GM23338 (cell line): ENCODE results near the gene PLCD4. TPM values are rescaled to one million over a fixed set of nuclear protein-coding genes. Genes with fewer than 3 reads are reported as not detected.

ENCODE experiments used
- ATAC-seq: fragments of 200-7000 bp; cut with Tn5 transposase; 3 replicates; pipeline ENCODE4 v1.9.1; 2020
- DNase-seq: peaks from one replicate; pipeline ENCODE4 v3.0.0-alpha.2; 2015; ENCODE audit warnings: low spot score
- H2AFZ ChIP-seq: fragments of 200-600 bp; sonication (generic); 2 replicates; pipeline ENCODE4 v1.8.0; 2016; ENCODE audit warnings: antibody characterized with exemption, mild to moderate bottlenecking, moderate library complexity
- H3F3A ChIP-seq: fragments of 200-600 bp; sonication (generic); replicated peaks from 2 replicates; pipeline ENCODE4 v1.8.0; 2017; ENCODE audit warnings: antibody characterized with exemption, mixed run types, low read depth
- H3K27ac ChIP-seq: fragments of 200-600 bp; sonication (generic); 2 replicates; pipeline ENCODE4 v1.6.1; 2016; ENCODE audit warnings: low read depth
- H3K27me3 ChIP-seq: fragments of 200-600 bp; sonication (generic); 2 replicates; pipeline ENCODE4 v1.8.0; 2016; ENCODE audit warnings: mild to moderate bottlenecking, mixed run types, moderate library complexity; ENCODE audit not compliant: insufficient read depth
- H3K36me3 ChIP-seq: fragments of 200-600 bp; sonication (generic); 2 replicates; pipeline ENCODE4 v1.8.0; 2016; ENCODE audit warnings: mild to moderate bottlenecking; ENCODE audit not compliant: insufficient read depth
- H3K4me1 ChIP-seq: fragments of 200-600 bp; sonication (generic); 2 replicates; pipeline ENCODE4 v1.8.0; 2016; ENCODE audit warnings: mild to moderate bottlenecking, moderate library complexity; ENCODE audit not compliant: insufficient read depth
- H3K4me2 ChIP-seq: fragments of 200-600 bp; sonication (generic); 2 replicates; pipeline ENCODE4 v1.7.1; 2017; ENCODE audit warnings: mixed run types
- H3K4me3 ChIP-seq: fragments of 200-600 bp; sonication (generic); 2 replicates; pipeline ENCODE4 v1.6.1; 2016; ENCODE audit warnings: mixed run types
- H3K79me2 ChIP-seq: fragments of 200-600 bp; sonication (generic); replicated peaks from 2 replicates; pipeline ENCODE4 v1.8.0; 2017; ENCODE audit warnings: mild to moderate bottlenecking; ENCODE audit not compliant: insufficient read depth
- H3K9me2 ChIP-seq: fragments of 200-600 bp; sonication (generic); 2 replicates; pipeline ENCODE4 v1.8.0; 2017; ENCODE audit not compliant: insufficient read depth
- H4K20me1 ChIP-seq: fragments of 200-600 bp; sonication (generic); replicated peaks from 2 replicates; pipeline ENCODE4 v1.8.0; 2017; ENCODE audit warnings: mild to moderate bottlenecking; ENCODE audit not compliant: insufficient read depth
- H3K27ac Mint-ChIP-seq: 2 replicates; pipeline ENCODE4 v1.8.0; 2020; ENCODE audit warnings: inconsistent platforms, mild to moderate bottlenecking, moderate library complexity, mixed read lengths
- H3K27me3 Mint-ChIP-seq: 3 replicates; pipeline ENCODE4 v1.8.0; 2022; ENCODE audit warnings: low read depth, mild to moderate bottlenecking, moderate library complexity, mixed read lengths, inconsistent platforms; ENCODE audit not compliant: insufficient read depth, poor library complexity
- H3K36me3 Mint-ChIP-seq: 3 replicates; pipeline ENCODE4 v1.8.0; 2021; ENCODE audit warnings: low read depth, mild to moderate bottlenecking, inconsistent platforms, moderate library complexity, mixed read lengths
- H3K4me1 Mint-ChIP-seq: 3 replicates; pipeline ENCODE4 v1.8.0; 2020; ENCODE audit warnings: mild to moderate bottlenecking, inconsistent platforms, mixed read lengths
- H3K4me3 Mint-ChIP-seq: 3 replicates; pipeline ENCODE4 v1.8.0; 2021; ENCODE audit warnings: moderate library complexity, mild to moderate bottlenecking, inconsistent platforms, mixed read lengths
- H3K9me3 Mint-ChIP-seq: 3 replicates; pipeline ENCODE4 v1.8.0; 2020; ENCODE audit warnings: moderate library complexity, mild to moderate bottlenecking, inconsistent platforms, mixed read lengths
- CREB1 ChIP-seq: fragments of 250-450 bp; sonication (Bioruptor Pico); IDR thresholded peaks from 2 replicates; pipeline ENCODE4 v1.5.0; 2020; ENCODE audit warnings: low read depth, mild to moderate bottlenecking, moderate library complexity
- CTCF ChIP-seq, 2 experiments: fragments of 200-600 bp in 1 of 2; sonication (generic) in 1 of 2; conservative IDR thresholded peaks; 2 replicates each; pipeline versions ENCODE4 v1.5.1 to v1.6.1; 2016 to 2017; ENCODE audit warnings: antibody characterized with exemption in 2 of 2, low read depth in 2 of 2, mild to moderate bottlenecking in 2 of 2, moderate library complexity in 1 of 2
- ETS1 ChIP-seq: IDR thresholded peaks from 2 replicates; pipeline ENCODE4 v1.6.1; 2016; ENCODE audit warnings: antibody characterized with exemption
- EZH2 ChIP-seq: fragments of 200-600 bp; sonication (generic); IDR thresholded peaks from one replicate; pipeline ENCODE4 v1.8.0; 2017; ENCODE audit warnings: antibody characterized with exemption, mild to moderate bottlenecking, low read depth; ENCODE audit not compliant: unreplicated experiment
- EZH2phosphoT487 ChIP-seq: fragments of 200-600 bp; sonication (generic); IDR thresholded peaks from one replicate; pipeline ENCODE4 v1.8.1; 2018; ENCODE audit warnings: antibody characterized with exemption; ENCODE audit not compliant: unreplicated experiment
- JUNB ChIP-seq: IDR thresholded peaks from one replicate; pipeline ENCODE4 v1.6.1; 2016; ENCODE audit warnings: antibody characterized with exemption; ENCODE audit not compliant: unreplicated experiment
- NANOG ChIP-seq: IDR thresholded peaks from 2 replicates; pipeline ENCODE4 v1.6.1; 2016; ENCODE audit warnings: antibody characterized with exemption, borderline replicate concordance
- POLR2AphosphoS5 ChIP-seq: IDR thresholded peaks from 2 replicates; pipeline ENCODE4 v1.6.1; 2016; ENCODE audit warnings: antibody characterized with exemption, low read depth
- REST ChIP-seq: IDR thresholded peaks from one replicate; pipeline ENCODE4 v1.6.1; 2018; ENCODE audit warnings: antibody characterized with exemption; ENCODE audit not compliant: unreplicated experiment
- STAT1 ChIP-seq: IDR thresholded peaks from one replicate; pipeline ENCODE4 v1.6.1; 2016; ENCODE audit warnings: antibody characterized with exemption; ENCODE audit not compliant: unreplicated experiment
- ZNF114 ChIP-seq: fragments of 250-450 bp; sonication (Bioruptor Pico); IDR thresholded peaks from 2 replicates; pipeline ENCODE4 v1.5.0; 2020; ENCODE audit warnings: mild to moderate bottlenecking, moderate library complexity
- ZNF331 ChIP-seq: fragments of 250-450 bp; sonication (Bioruptor Pico); IDR thresholded peaks from 2 replicates; pipeline ENCODE4 v1.5.0; 2020; ENCODE audit warnings: low read depth, mild to moderate bottlenecking, moderate library complexity
- ZNF462 ChIP-seq: fragments of 250-450 bp; sonication (Bioruptor Pico); IDR thresholded peaks from 2 replicates; pipeline ENCODE4 v1.5.0; 2020; ENCODE audit warnings: mild to moderate bottlenecking, moderate library complexity
- polyA plus RNA-seq: library from polyadenylated mRNA; unstranded; fragments of >200 nt; fragmentation: Nextera tagmentation; extraction: Ambion mirVana; gene quantifications from 2 replicates; pipeline ENCODE4 v1.2.1, GENCODE V29; 2016
- total RNA-seq: library from RNA; depleted of rRNA; stranded (reverse); fragments of >200 nt; shearing (Covaris generic); gene quantifications from 2 replicates; pipeline ENCODE4 v1.2.3, GENCODE V29; 2014

Gene PLCD4
- total and polyA plus RNA-seq, 2 experiments from 2014 or later = 0.80 to 1.3 TPM

GRCh38 chr2:218664653-218665052 is 57.0 kb downstream of the PLCD4 start:
- Mint-ChIP-seq H3K36me3 (peaks cover 62% of the 10 kb centered on the region), H3K4me3 (no peak overlapping the region), H3K27ac (no peak overlapping the region), H3K9me3 (no peaks in the 10 kb centered on the region), H3K27me3 (peaks cover 2% of the 10 kb centered on the region), H3K4me1 (peaks cover 4% of the 10 kb centered on the region)
- 0 out of 2 replicates have a peak, but pooled peaks cover 19% of the 10 kb centered on the region for H4K20me1 ChIP-seq
- TF ChIP-seq EZH2 (no peak), REST (no peak), EZH2phosphoT487 (no peak), JUNB (no peak), CREB1 (no peak), STAT1 (no peak), ZNF114 (CRISPR knock-in tag) (no peak), ZNF462 (CRISPR knock-in tag) (no peak), POLR2AphosphoS5 (no peak), NANOG (no peak), ETS1 (no peak), CTCF (conservative IDR thresholded peaks at IDR 0.05; ENCODE audit: low read depth in 2 of 2) (no peak), ZNF331 (CRISPR knock-in tag) (no peak)
- peaks cover 6% of the 10 kb centered on the region for H3K79me2 ChIP-seq
- no peaks in the 10 kb centered on the region for H3K9me2 ChIP-seq
- H3K4me2 ChIP-seq = no peak overlapping the region
- H3F3A ChIP-seq = no peaks in the 10 kb centered on the region
- H2AFZ ChIP-seq = no peak overlapping the region
- no peaks in the 10 kb centered on the region for H3K27me3 ChIP-seq
- no peak overlapping the region for H3K4me3 ChIP-seq
- H3K4me1 ChIP-seq = peaks cover 5% of the 10 kb centered on the region
- peaks cover 23% of the 10 kb centered on the region for H3K36me3 ChIP-seq
- H3K27ac ChIP-seq = no peak overlapping the region
- DNase-seq = no peak
- ATAC-seq = no peak
